Esophagus squamous epithelium (tissue), 4 donors: ENCODE data around the gene FAM193B.

Experiments used
- CTCF ChIP-seq, 6 experiments: fragments of 450-650 bp in 4 of 6; fragments of 200-600 bp in 2 of 6; sonication (generic) in 2 of 6; IDR thresholded peaks; one replicate each; pipeline ENCODE4 v1.5.1; 2016 to 2019; ENCODE audit warnings: antibody characterized with exemption in 6 of 6, mild to moderate bottlenecking in 4 of 6, moderate library complexity in 4 of 6
- POLR2A ChIP-seq, 4 donors: fragments of 450-650 bp; IDR thresholded peaks; one replicate each; pipeline ENCODE4 v1.6.1; 2017; ENCODE audit warnings: antibody characterized with exemption in 4 of 4, mild to moderate bottlenecking in 4 of 4, moderate library complexity in 3 of 4

GRCh38 chr5:177520916-177521513, 33.3 kb downstream of the FAM193B start:
- TF ChIP-seq CTCF (IDR thresholded peaks at IDR 0.05) (no peak), POLR2A (IDR thresholded peaks at IDR 0.05) (no peak)
